GM12891 (cell line): ENCODE results near the gene DLGAP1.

Experiments
- POLR2AphosphoS5 ChIP-seq: IDR thresholded peaks from 2 replicates; pipeline ENCODE4 v1.6.1; 2011; ENCODE audit warnings: low read depth, low read length, control low read depth
- TAF1 ChIP-seq: IDR thresholded peaks from 2 replicates; pipeline ENCODE4 v1.6.1; 2011; ENCODE audit warnings: low read depth, low read length, control low read depth

- TF ChIP-seq TAF1 (no peak), POLR2AphosphoS5 (no peak)
These were observed 761.7 kb downstream of the DLGAP1 start for GRCh38 chr18:3693410-3693809.
